MCF 10A (cell line): ENCODE results near the gene ATG2B. TPM values are rescaled to one million over a fixed set of nuclear protein-coding genes. Genes with fewer than 3 reads are reported as not detected.
A peak's percentile ranks its signal among the peaks of the same experiment; 100 is the strongest.

Experiments used
- BruUV-seq: library from RNA; stranded (reverse); fragments of 400-500 nt; replicated peaks from 2 replicates; lab custom pipeline; 2021; lab: Mats Ljungman, UMichigan
- CTCF ChIA-PET: fragments of 300-600 bp; sonication (Branson Sonifier 250); formaldehyde crosslinking; extraction: SDS; loops from one replicate; lab custom pipeline; 2021; ENCODE audit warnings: antibody characterized with exemption, inconsistent platforms; lab: Yijun Ruan, JAX
- POLR2A ChIA-PET: fragments of 300-600, 350-650 bp; sonication (Branson Sonifier 250); formaldehyde crosslinking; extraction: SDS; loops from one replicate; lab custom pipeline; 2020; ENCODE audit warnings: antibody characterized with exemption, inconsistent platforms; lab: Yijun Ruan, JAX
- DNase-seq: peaks from one replicate; pipeline ENCODE4 v3.0.0-alpha.2; 2018; ENCODE audit not compliant: unreplicated experiment
- H3K27ac Mint-ChIP-seq: one replicate; pipeline ENCODE4 v1.8.0; 2022; ENCODE audit warnings: mild to moderate bottlenecking, low read depth, mixed read lengths; ENCODE audit not compliant: unreplicated experiment
- H3K27me3 Mint-ChIP-seq: one replicate; pipeline ENCODE4 v1.8.0; 2022; ENCODE audit warnings: mixed read lengths; ENCODE audit not compliant: insufficient read depth, unreplicated experiment
- H3K36me3 Mint-ChIP-seq: one replicate; pipeline ENCODE4 v1.8.0; 2022; ENCODE audit warnings: mild to moderate bottlenecking, moderate library complexity, mixed read lengths; ENCODE audit not compliant: insufficient read depth, unreplicated experiment
- H3K4me1 Mint-ChIP-seq: one replicate; pipeline ENCODE4 v1.8.0; 2022; ENCODE audit warnings: mixed read lengths; ENCODE audit not compliant: insufficient read depth, unreplicated experiment
- H3K4me3 Mint-ChIP-seq: one replicate; pipeline ENCODE4 v1.8.0; 2022; ENCODE audit warnings: mild to moderate bottlenecking, moderate library complexity, mixed read lengths; ENCODE audit not compliant: unreplicated experiment
- H3K9me3 Mint-ChIP-seq: one replicate; pipeline ENCODE4 v1.8.0; 2022; ENCODE audit warnings: mixed read lengths; ENCODE audit not compliant: unreplicated experiment
- intact Hi-C: fragments of 100-400 bp; cut with micrococcal nuclease; formaldehyde crosslinking; loops from 2 replicates; pipeline ENCODE4 v1.14.1; 2022
- total RNA-seq: library from RNA; stranded (reverse); gene quantifications from 2 replicates; pipeline ENCODE4 v1.2.3, GENCODE V29; 2022
- TF ChIP-seq, protein P1 (sequence below): fragments of 200-600 bp; IDR thresholded peaks from one replicate; pipeline ENCODE4 v1.8.0; 2022; ENCODE audit warnings: antibody characterized with exemption, mild to moderate bottlenecking; ENCODE audit not compliant: unreplicated experiment

The ATG2B gene
- total RNA-seq, 1 experiment from 2014 or later = 20.5 TPM

DNA sequence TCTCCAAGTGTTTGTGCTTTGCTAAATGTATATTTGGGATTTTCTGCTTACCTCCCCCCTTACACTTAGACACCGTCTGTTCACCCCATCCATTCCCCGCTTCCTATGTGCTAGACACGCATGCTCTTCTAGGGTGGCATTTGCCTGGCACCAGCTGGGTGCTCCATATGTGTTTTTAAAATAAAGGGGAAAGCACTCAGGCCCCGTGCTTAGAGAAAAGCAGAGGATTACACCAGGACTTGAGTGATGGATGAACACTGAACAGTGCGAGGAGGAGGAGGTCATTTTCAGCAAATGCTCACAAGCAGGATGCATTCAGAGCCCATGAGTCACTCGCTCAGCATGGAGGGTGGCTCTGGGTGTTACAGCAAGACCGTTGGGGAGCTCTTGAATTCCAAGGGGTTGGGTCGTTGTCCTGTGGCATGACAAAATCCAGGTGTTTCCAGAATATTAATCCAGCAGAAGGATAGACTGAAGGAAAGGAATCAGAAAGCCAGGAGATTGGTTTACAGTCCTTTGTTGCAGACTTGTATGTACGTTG lies 110.1 kb downstream of the ATG2B start:
- intact Hi-C loops = no loop called here
- no TSS peak for BruUV-seq
- no peaks in the 10 kb centered on the region for H3K9me3 Mint-ChIP-seq
- peak; percentile 82 for DNase-seq
- H3K27me3 Mint-ChIP-seq = no peaks in the 10 kb centered on the region
- H3K4me1 Mint-ChIP-seq = peaks cover 43% of the 10 kb centered on the region
- POLR2A ChIA-PET = interaction anchor here (0.5 to 1.5 kb wide), 2 partner anchors 28 to 162 kb away, joined by 3 to 5 read pairs; no protein-coding TSS in a partner anchor
- CTCF ChIA-PET = interaction anchor here (0.9 to 1.2 kb wide), 3 partner anchors 24 to 157 kb away, joined by 3 to 4 read pairs (median 3); no protein-coding TSS in a partner anchor
- TF ChIP-seq, protein P1, sequence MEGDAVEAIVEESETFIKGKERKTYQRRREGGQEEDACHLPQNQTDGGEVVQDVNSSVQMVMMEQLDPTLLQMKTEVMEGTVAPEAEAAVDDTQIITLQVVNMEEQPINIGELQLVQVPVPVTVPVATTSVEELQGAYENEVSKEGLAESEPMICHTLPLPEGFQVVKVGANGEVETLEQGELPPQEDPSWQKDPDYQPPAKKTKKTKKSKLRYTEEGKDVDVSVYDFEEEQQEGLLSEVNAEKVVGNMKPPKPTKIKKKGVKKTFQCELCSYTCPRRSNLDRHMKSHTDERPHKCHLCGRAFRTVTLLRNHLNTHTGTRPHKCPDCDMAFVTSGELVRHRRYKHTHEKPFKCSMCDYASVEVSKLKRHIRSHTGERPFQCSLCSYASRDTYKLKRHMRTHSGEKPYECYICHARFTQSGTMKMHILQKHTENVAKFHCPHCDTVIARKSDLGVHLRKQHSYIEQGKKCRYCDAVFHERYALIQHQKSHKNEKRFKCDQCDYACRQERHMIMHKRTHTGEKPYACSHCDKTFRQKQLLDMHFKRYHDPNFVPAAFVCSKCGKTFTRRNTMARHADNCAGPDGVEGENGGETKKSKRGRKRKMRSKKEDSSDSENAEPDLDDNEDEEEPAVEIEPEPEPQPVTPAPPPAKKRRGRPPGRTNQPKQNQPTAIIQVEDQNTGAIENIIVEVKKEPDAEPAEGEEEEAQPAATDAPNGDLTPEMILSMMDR = no peak
- H3K36me3 Mint-ChIP-seq = no peaks in the 10 kb centered on the region
- H3K4me3 Mint-ChIP-seq = no peak overlapping the region
- no peak overlapping the region for H3K27ac Mint-ChIP-seq

DNA sequence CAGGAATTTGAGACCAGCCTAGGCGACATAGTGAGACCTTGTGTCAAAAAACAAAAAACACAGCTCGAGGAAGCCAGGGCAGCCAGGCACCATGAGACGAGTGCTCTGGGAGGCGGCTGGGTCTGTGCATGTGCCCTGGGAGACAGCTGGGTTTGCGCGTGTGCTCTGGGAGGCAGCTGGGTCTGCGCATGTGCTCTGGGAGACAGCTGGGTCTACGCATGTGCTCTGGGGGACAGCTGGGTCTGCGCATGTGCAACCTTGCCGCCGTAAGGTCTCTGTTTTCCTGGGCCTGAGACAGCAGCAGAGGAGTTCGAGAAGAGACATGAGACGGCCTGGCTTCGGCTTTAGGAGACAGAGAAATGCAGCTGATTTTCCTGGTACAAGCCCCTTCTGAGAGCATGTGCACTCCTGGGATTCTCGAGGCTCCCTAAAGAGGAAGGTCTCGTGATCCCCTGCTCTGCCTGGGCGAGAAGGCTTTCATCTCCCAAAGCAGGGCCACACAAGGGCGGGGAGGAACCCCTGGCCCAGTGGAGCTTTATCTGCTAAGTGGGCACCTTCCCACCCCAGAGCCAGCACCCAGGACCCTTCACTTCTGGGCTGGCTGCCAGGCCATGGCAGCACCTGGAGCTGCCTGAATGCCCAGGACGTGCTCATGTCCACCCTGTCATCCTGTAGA lies 110.7 kb downstream of the ATG2B start:
- no peak overlapping the region for H3K4me3 Mint-ChIP-seq
- ChIA-PET POLR2A (interaction anchor here (1.5 kb wide), 1 partner anchor 27 kb away, joined by 5 read pairs; no protein-coding TSS in a partner anchor), CTCF (interaction anchor here (0.7 to 1.2 kb wide), 4 partner anchors 10 to 157 kb away, joined by 3 to 4 read pairs (median 4); no protein-coding TSS in a partner anchor)
- no peaks in the 10 kb centered on the region for H3K9me3 Mint-ChIP-seq
- H3K36me3 Mint-ChIP-seq = no peaks in the 10 kb centered on the region
- no peak for DNase-seq
- no TSS peak for BruUV-seq
- intact Hi-C loops = no loop called here
- no peaks in the 10 kb centered on the region for H3K27me3 Mint-ChIP-seq
- H3K4me1 Mint-ChIP-seq = peaks cover 44% of the 10 kb centered on the region
- TF ChIP-seq, protein P1 = no peak
- peak overlapping the region; percentile 61 for H3K27ac Mint-ChIP-seq

DNA sequence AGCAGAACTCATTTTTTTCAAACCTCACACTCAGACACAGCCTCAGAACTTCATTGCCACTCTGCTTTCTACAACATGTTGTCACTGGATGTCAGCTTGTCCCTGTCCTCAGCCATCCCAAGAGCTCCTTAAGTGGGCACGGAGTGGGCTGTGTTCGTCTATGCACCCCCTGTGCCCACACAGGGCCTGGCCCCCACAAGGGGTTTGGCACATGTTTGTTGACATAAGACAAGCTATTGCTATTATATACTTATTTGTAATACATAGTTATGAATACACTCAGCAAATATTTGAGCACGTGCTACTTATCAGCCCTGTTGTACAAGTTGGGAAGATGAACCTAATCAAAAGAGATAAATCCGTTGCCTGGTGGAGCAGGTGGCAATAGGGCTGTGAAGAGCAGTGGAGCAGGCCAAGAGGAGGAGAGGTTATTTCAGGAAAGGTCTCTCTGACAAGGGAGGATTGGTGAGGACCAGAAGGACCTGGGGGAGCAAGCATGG lies 111.4 kb downstream of the ATG2B start:
- BruUV-seq = no TSS peak
- Mint-ChIP-seq H3K4me3 (no peak overlapping the region), H3K4me1 (peaks cover 51% of the 10 kb centered on the region), H3K36me3 (no peaks in the 10 kb centered on the region), H3K9me3 (no peaks in the 10 kb centered on the region), H3K27ac (peak overlapping the region; percentile 61), H3K27me3 (no peaks in the 10 kb centered on the region)
- ChIA-PET CTCF (interaction anchor here (0.6 to 0.7 kb wide), 2 partner anchors 9 to 27 kb away, joined by 3 to 4 read pairs; no protein-coding TSS in a partner anchor), POLR2A (no interaction called here)
- DNase-seq = no peak
- intact Hi-C loops = no loop called here
- TF ChIP-seq, protein P1 = no peak

DNA sequence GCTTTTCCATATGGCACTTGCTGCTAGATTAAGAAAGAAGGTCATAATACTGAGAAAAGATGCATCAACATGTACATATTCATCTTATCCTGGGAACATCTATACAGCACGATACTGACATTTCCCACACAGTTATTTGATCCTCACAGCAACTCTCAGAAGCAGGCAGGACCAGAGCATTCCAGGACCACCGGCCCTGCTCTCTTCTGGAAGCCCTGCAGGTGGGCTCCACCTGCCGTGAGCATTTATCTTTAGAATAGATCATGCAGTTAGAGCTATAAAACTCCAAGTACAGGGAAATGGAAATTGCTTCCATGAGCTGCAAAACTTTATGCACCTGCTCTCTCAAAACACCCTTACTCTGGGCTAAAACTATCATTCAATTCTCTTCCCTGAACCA lies 112.7 kb downstream of the ATG2B start:
- TF ChIP-seq, protein P1 = no peak
- BruUV-seq = no TSS peak
- ChIA-PET CTCF (no interaction called here), POLR2A (interaction anchor here (0.8 kb wide), 1 partner anchor 10 kb away, joined by 3 read pairs; no protein-coding TSS in a partner anchor)
- Mint-ChIP-seq H3K36me3 (no peaks in the 10 kb centered on the region), H3K9me3 (no peaks in the 10 kb centered on the region), H3K4me3 (no peak overlapping the region), H3K27me3 (no peaks in the 10 kb centered on the region), H3K4me1 (peaks cover 55% of the 10 kb centered on the region), H3K27ac (no peak overlapping the region)
- no peak for DNase-seq
- intact Hi-C loops = no loop called here
